Fibroblast of lung (primary cell): ENCODE data around the gene CNTN4. TPM values are rescaled to one million over a fixed set of nuclear protein-coding genes. Genes with fewer than 3 reads are reported as not detected.

ENCODE experiments used
- DNase-seq, 2 donors: peaks; one replicate each; pipeline versions ENCODE4 v3.0.0 to v3.0.0-alpha.2; 2010; ENCODE audit warnings: low read depth in 2 of 2
- H2AFZ ChIP-seq: 2 replicates; pipeline ENCODE4 v1.5.1; 2012; ENCODE audit warnings: low read length, control low read depth, inconsistent platforms
- H3K27ac ChIP-seq: 2 replicates; pipeline ENCODE4 v1.5.1; 2011; ENCODE audit warnings: low read length, control low read depth; ENCODE audit not compliant: insufficient read depth
- H3K27me3 ChIP-seq: 2 replicates; pipeline ENCODE4 v1.5.1; 2011; ENCODE audit warnings: mild to moderate bottlenecking, low read length; ENCODE audit not compliant: control insufficient read depth, insufficient read depth
- H3K36me3 ChIP-seq: 2 replicates; pipeline ENCODE4 v1.5.1; 2011; ENCODE audit warnings: low read length; ENCODE audit not compliant: control insufficient read depth, insufficient read depth
- H3K4me1 ChIP-seq: 2 replicates; pipeline ENCODE4 v1.5.1; 2011; ENCODE audit warnings: low read length; ENCODE audit not compliant: control insufficient read depth, insufficient read depth; ENCODE audit errors: extremely low read depth
- H3K4me2 ChIP-seq: 2 replicates; pipeline ENCODE4 v1.5.1; 2011; ENCODE audit warnings: low read length, control low read depth; ENCODE audit not compliant: insufficient read depth; ENCODE audit errors: extremely low read depth
- H3K4me3 ChIP-seq, 4 experiments: fragments of 200-600 bp in 1 of 4; sonication (generic) in 1 of 4; replicated peaks in 1 of 4; 2 replicates each; pipeline ENCODE4 v1.5.1; 2011 to 2016; ENCODE audit warnings: low read length in 4 of 4, low read depth in 3 of 4, mild to moderate bottlenecking in 3 of 4, control low read depth in 2 of 4, inconsistent platforms in 1 of 4, mixed read lengths in 1 of 4; ENCODE audit not compliant: insufficient read depth in 1 of 4; ENCODE audit errors: control extremely low read depth in 1 of 4
- H3K79me2 ChIP-seq: 2 replicates; pipeline ENCODE4 v1.5.1; 2012; ENCODE audit warnings: mild to moderate bottlenecking, low read length, inconsistent platforms; ENCODE audit not compliant: control insufficient read depth, insufficient read depth
- H3K9ac ChIP-seq: 2 replicates; pipeline ENCODE4 v1.5.1; 2011; ENCODE audit warnings: mild to moderate bottlenecking, low read length, control low read depth; ENCODE audit not compliant: insufficient read depth
- H3K9me3 ChIP-seq: 2 replicates; pipeline ENCODE4 v1.5.1; 2012; ENCODE audit warnings: low read depth, low read length; ENCODE audit not compliant: control insufficient read depth, insufficient read depth
- H4K20me1 ChIP-seq: 2 replicates; pipeline ENCODE4 v1.5.1; 2011; ENCODE audit warnings: low read length; ENCODE audit not compliant: control insufficient read depth, insufficient read depth; ENCODE audit errors: extremely low read depth
- CTCF ChIP-seq, 2 donors: IDR thresholded peaks in 1 of 2; conservative IDR thresholded peaks in 1 of 2; 1 replicate in 1 of 2; 2 replicates in 1 of 2; pipeline ENCODE4 v1.5.1; 2011 to 2012; ENCODE audit warnings: low read length in 2 of 2, control low read depth in 1 of 2, inconsistent platforms in 1 of 2, low read depth in 1 of 2, mild to moderate bottlenecking in 1 of 2
- EZH2 ChIP-seq: IDR thresholded peaks from 2 replicates; pipeline ENCODE4 v1.5.1; 2012; ENCODE audit warnings: low read length, control low read depth, mild to moderate bottlenecking; ENCODE audit errors: missing control alignments
- polyA plus RNA-seq, 2 donors: library from polyadenylated mRNA; depleted of rRNA in 1 of 2; stranded (reverse) in 1 of 2; unstranded in 1 of 2; fragments of >200 nt; gene quantifications; 2 replicates each; pipeline ENCODE4 v1.2.1, GENCODE V29; 2011 to 2012; ENCODE audit warnings: missing spikeins in 1 of 2
- total RNA-seq: library from RNA; depleted of rRNA; stranded (reverse); fragments of >200 nt; gene quantifications from 2 replicates; pipeline ENCODE4 v1.2.1, GENCODE V29; 2014

The CNTN4 gene
- total and polyA plus RNA-seq, 2 donors (not counting 1 experiment from before 2014, with no cell fraction given), result 0.17 to 0.69 TPM

GRCh38 chr3:2504912-2505311, 406.2 kb downstream of the CNTN4 start:
- Histone ChIP-seq H3K27ac (no peak overlapping the region), H4K20me1 (no peaks in the 10 kb centered on the region), H3K79me2 (no peaks in the 10 kb centered on the region), H3K4me3 (no peak overlapping the region), H3K36me3 (no peaks in the 10 kb centered on the region), H3K9ac (no peak overlapping the region), H2AFZ (no peak overlapping the region), H3K4me1 (no peaks in the 10 kb centered on the region), H3K4me2 (no peak overlapping the region), H3K9me3 (no peaks in the 10 kb centered on the region), H3K27me3 (no peaks in the 10 kb centered on the region)
- no peak for DNase-seq
- TF ChIP-seq CTCF (conservative IDR thresholded peaks at IDR 0.05 in 1 of 2, IDR thresholded peaks at IDR 0.05 in 1 of 2; ENCODE audit: low read depth in 1 of 2, low read length in 2 of 2) (no peak), EZH2 (no peak)

- H3K36me3 ChIP-seq, result no peaks in the 10 kb centered on the region
- no peak overlapping the region for H3K4me2 ChIP-seq
- H3K9me3 ChIP-seq, result no peaks in the 10 kb centered on the region
- no peak overlapping the region for H3K27ac ChIP-seq
- no peaks in the 10 kb centered on the region for H3K4me1 ChIP-seq
- H3K4me3 ChIP-seq, result no peak overlapping the region
- H2AFZ ChIP-seq, result no peak overlapping the region
- no peaks in the 10 kb centered on the region for H4K20me1 ChIP-seq
- H3K79me2 ChIP-seq, result no peaks in the 10 kb centered on the region
- TF ChIP-seq CTCF (conservative IDR thresholded peaks at IDR 0.05 in 1 of 2, IDR thresholded peaks at IDR 0.05 in 1 of 2; ENCODE audit: low read depth in 1 of 2, low read length in 2 of 2), result no peak
- no peak for TF ChIP-seq EZH2
- no peak overlapping the region for H3K9ac ChIP-seq
- no peaks in the 10 kb centered on the region for H3K27me3 ChIP-seq
- no peak for DNase-seq
Observed at GRCh38 chr3:2506776-2507175, 408.1 kb downstream of the CNTN4 start.

- H3K9ac ChIP-seq, result no peak overlapping the region
- no peaks in the 10 kb centered on the region for H3K4me1 ChIP-seq
- no peak overlapping the region for H2AFZ ChIP-seq
- no peaks in the 10 kb centered on the region for H3K9me3 ChIP-seq
- no peak for DNase-seq
- no peaks in the 10 kb centered on the region for H3K79me2 ChIP-seq
- H4K20me1 ChIP-seq, result no peaks in the 10 kb centered on the region
- H3K36me3 ChIP-seq, result no peaks in the 10 kb centered on the region
- H3K27ac ChIP-seq, result no peak overlapping the region
- H3K27me3 ChIP-seq, result no peaks in the 10 kb centered on the region
- TF ChIP-seq EZH2, result no peak
- TF ChIP-seq CTCF (conservative IDR thresholded peaks at IDR 0.05 in 1 of 2, IDR thresholded peaks at IDR 0.05 in 1 of 2; ENCODE audit: low read depth in 1 of 2, low read length in 2 of 2), result no peak
- H3K4me2 ChIP-seq, result no peak overlapping the region
- no peak overlapping the region for H3K4me3 ChIP-seq
Observed at GRCh38 chr3:2510591-2511145, 412.0 kb downstream of the CNTN4 start.
